ENCODE data around the gene OTOS.

OTOS gene

DNA sequence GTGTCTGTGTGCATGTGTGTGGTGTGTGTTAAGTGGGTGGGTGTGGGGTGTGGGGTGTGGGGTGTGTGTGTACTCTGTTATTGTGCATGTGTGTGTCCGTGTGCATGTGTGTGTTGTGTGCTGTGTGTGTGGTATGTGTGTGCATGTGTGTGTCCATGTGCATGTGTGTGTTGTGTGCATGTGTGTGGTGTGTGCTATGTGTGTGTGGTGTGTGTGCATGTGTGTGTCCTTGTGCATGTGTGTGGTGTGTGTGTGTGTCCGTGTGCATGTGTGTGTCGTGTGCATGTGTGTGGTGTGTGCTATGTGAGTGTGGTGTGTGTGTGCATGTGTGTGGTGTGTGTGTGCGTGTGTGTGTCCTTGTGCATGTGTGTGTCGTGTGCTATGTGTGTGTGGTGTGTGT lies 6.9 kb upstream of the OTOS start:
- CTCF ChIA-PET = no interaction called here
- POLR2A ChIA-PET = no interaction called here

DNA sequence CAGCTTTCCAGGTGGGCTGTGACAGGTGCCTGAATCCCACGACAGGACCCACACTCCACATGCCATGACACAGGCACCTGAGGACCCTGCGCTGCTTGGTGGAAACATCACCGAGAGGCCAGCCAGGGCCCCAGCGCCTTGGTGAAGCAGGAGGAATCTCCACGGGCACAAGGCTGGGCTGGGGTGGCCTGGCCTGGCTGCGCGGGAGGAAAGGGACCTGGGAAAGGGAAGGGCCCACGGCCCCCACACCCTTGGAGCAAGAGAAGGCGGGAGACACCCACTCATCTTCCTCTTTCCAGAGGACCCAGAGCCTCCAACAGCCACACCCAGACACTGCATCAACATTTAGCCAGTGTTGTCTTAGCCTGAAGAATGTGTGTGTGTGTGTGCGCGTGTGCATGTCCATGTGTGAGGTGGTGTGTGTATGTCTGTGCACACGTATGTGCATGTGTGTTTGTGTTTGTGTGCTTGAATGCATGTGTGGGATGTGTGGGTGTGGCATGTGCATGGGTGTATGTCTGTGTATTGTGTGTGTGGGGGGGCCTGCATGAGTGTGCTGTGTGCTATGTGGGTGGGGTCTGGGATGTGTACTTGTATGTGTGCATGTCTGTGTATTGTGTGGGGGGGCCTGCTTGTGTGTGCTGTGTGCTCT lies 6.3 kb upstream of the OTOS start:
- TF ChIP-seq, protein P1, sequence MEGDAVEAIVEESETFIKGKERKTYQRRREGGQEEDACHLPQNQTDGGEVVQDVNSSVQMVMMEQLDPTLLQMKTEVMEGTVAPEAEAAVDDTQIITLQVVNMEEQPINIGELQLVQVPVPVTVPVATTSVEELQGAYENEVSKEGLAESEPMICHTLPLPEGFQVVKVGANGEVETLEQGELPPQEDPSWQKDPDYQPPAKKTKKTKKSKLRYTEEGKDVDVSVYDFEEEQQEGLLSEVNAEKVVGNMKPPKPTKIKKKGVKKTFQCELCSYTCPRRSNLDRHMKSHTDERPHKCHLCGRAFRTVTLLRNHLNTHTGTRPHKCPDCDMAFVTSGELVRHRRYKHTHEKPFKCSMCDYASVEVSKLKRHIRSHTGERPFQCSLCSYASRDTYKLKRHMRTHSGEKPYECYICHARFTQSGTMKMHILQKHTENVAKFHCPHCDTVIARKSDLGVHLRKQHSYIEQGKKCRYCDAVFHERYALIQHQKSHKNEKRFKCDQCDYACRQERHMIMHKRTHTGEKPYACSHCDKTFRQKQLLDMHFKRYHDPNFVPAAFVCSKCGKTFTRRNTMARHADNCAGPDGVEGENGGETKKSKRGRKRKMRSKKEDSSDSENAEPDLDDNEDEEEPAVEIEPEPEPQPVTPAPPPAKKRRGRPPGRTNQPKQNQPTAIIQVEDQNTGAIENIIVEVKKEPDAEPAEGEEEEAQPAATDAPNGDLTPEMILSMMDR (IDR thresholded peaks at IDR 0.05; ENCODE audit: control extremely low read depth, extremely low read depth, low read depth, missing control alignments) = no peak
- DNase-seq (ENCODE audit: extremely low spot score) = no peak
- ChIA-PET POLR2A (no interaction called here), CTCF (interaction anchor here (5.9 kb wide), 1 partner anchor 87 kb away, joined by 112 read pairs; no protein-coding TSS in a partner anchor)

More for the DNA sequence above, 6.9 kb upstream of the OTOS start:
- TF ChIP-seq, protein P1 (IDR thresholded peaks at IDR 0.05; ENCODE audit: control extremely low read depth, extremely low read depth, low read depth, missing control alignments) = no peak
- DNase-seq (ENCODE audit: extremely low spot score) = no peak

- no peak for DNase-seq (ENCODE audit: extremely low spot score)
- TF ChIP-seq, protein P1 (IDR thresholded peaks at IDR 0.05; ENCODE audit: control extremely low read depth, extremely low read depth, low read depth, missing control alignments) = no peak
- ChIA-PET CTCF (interaction anchor here (5.9 kb wide), 1 partner anchor 86 kb away, joined by 112 read pairs; no protein-coding TSS in a partner anchor), POLR2A (no interaction called here)
Observed at GRCh38 chr2:240146141-240146561, 5.7 kb upstream of the OTOS start.

DNA sequence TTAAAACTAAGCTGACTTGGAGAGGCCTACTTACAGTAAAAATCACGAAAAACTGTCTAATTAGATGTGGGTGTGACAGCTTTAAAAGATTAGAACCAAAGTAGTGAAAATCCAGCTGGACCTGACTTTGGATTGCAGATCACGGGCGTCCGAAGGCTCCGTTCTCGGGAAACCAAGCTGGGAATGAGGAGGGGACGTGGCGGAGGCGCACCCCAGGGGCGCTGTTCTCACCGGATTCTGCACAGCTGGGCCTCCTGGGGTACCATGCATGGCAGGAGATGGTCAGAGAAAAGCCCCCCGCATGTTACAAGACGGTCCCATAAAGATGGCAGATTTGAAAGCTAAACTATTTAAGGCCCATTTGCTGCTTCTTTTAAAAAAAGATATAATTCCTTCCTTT lies 5.0 kb upstream of the OTOS start:
- DNase-seq (ENCODE audit: extremely low spot score) = no peak
- ChIA-PET CTCF (interaction anchor here (0.8 to 5.9 kb wide), 3 partner anchors 28 to 94 kb away, joined by 3 to 112 read pairs (median 5); no protein-coding TSS in a partner anchor), POLR2A (no interaction called here)
- TF ChIP-seq, protein P1 (IDR thresholded peaks at IDR 0.05; ENCODE audit: control extremely low read depth, extremely low read depth, low read depth, missing control alignments) = no peak

DNA sequence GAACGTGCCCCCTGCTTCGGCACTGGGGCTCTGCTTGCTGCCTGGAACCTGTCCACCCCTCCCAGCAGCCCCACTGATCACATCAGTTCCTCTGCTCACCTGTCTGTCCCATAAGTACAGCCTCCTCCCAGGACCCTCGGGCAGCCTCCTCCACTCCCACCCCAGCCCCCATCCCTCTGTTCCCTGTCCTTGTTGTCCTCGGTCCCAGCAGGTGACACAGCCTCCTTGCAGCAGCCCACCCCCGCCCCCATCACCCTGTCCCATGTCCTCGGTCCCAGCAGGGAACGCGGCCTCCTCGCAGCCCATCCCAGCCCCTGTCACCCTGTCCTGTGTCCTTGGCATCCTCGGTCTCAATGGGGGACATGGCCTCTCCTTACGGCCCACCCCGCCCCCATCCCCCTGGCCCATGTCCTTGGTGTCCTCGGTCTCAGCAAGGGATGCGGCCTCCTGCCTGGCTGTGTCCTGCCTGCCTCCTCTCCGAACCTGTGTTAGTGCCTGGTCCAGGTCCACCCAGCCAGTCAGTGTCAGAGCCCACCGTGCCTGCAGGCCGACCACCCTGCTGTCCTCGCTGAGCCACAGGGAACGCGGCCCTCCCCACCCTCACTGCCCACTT lies 4.3 kb upstream of the OTOS start:
- DNase-seq (ENCODE audit: extremely low spot score) = no peak
- TF ChIP-seq, protein P1 (IDR thresholded peaks at IDR 0.05; ENCODE audit: control extremely low read depth, extremely low read depth, low read depth, missing control alignments) = no peak
- POLR2A ChIA-PET = no interaction called here
- CTCF ChIA-PET = interaction anchor here (0.8 to 5.9 kb wide), 15 partner anchors 8 to 1845 kb away, joined by 3 to 112 read pairs (median 6); no protein-coding TSS in a partner anchor

DNA sequence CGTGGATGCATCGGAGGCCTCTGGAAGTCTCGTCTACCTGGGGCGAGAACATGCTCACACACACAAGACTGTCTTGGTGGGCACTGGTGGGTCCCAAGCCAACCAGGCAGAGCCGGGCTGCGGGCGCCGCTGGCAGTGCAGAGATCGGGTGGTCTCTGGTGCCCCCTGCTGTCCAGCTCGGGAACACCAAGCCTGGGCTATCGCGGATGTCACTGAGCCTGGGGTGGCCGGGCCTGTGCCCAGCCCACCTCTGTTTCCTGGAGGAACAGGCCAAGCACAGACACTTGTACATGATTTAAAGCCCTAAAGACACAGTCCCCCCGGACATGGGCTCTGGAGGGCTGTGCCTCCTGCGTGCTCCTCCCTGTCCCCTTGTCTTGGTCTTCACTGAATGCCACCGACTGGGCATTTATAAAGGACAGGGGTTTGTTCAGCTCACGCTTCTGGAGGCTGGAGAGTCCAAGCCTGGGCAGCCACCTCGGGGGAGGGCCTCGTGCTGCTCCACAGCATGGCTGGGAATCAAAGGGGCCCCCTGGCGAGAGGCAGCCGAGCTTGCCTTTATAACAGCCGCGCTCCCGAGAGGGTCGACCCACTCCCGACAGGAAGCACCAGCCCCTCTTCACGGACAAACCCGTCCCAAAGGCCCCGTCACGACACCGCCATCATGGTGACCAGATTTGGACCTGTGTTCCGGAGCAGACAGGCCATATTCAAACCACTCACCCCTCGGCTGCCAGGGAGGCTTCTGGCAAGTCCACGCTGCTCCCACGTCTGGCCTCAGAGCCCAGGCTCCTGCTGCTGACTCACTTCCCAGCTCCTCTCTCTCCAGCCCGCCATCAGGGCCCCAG lies 3.6 kb upstream of the OTOS start:
- ChIA-PET POLR2A (no interaction called here), CTCF (interaction anchor here (0.6 to 5.9 kb wide), 21 partner anchors 9 to 1844 kb away, joined by 3 to 112 read pairs (median 5); no protein-coding TSS in a partner anchor)
- TF ChIP-seq, protein P1 (IDR thresholded peaks at IDR 0.05; ENCODE audit: control extremely low read depth, extremely low read depth, low read depth, missing control alignments) = peak; percentile 94
- peak; percentile 88 for DNase-seq (ENCODE audit: extremely low spot score)
